GM18867 (cell line): Measurements from ENCODE around the gene MAP3K2.
"Not testable (repeated sequence)": the region's sequence is repeated elsewhere in the genome, so short reads cannot be mapped to it uniquely, and the experiment has no call there.

Source experiments
- ATAC-seq: cut with Tn5 transposase; IDR thresholded peaks from one replicate; pipeline ENCODE4 v1.9.1; 2021; ENCODE audit warnings: mild to moderate bottlenecking, moderate library complexity; ENCODE audit not compliant: unreplicated experiment

MAP3K2 gene

GRCh38 chr2:127421116-127421800, 33.5 kb upstream of the MAP3K2 start:
- ATAC-seq: no peak

DNA sequence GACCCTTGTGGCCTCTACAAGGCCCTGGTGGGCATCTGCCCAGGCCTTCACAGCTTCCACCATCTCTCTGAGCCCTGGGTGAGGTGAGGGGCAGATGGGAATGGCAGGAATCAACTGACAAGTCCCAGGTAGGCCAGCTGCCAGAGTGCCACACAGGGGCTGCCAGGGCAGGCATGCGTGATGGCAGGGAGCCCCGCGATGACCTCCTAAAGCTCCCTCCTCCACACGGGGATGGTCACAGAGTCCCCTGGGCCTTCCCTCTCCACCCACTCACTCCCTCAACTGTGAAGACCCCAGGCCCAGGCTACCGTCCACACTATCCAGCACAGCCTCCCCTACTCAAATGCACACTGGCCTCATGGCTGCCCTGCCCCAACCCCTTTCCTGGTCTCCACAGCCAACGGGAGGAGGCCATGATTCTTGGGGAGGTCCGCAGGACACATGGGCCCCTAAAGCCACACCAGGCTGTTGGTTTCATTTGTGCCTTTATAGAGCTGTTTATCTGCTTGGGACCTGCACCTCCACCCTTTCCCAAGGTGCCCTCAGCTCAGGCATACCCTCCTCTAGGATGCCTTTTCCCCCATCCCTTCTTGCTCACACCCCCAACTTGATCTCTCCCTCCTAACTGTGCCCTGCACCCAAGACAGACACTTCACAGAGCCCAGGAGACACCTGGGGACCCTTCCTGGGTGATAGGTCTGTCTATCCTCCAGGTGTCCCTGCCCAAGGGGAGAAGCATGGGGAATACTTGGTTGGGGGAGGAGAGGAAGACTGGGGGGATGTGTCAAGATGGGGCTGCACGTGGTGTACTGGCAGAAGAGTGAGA, 32.5 kb upstream of the MAP3K2 start:
- no peak for ATAC-seq

GRCh38 chr2:127419448-127420038, 31.8 kb upstream of the MAP3K2 start:
- ATAC-seq: no peak

- ATAC-seq: no peak
Observed at GRCh38 chr2:127419112-127419430, 31.3 kb upstream of the MAP3K2 start.

DNA sequence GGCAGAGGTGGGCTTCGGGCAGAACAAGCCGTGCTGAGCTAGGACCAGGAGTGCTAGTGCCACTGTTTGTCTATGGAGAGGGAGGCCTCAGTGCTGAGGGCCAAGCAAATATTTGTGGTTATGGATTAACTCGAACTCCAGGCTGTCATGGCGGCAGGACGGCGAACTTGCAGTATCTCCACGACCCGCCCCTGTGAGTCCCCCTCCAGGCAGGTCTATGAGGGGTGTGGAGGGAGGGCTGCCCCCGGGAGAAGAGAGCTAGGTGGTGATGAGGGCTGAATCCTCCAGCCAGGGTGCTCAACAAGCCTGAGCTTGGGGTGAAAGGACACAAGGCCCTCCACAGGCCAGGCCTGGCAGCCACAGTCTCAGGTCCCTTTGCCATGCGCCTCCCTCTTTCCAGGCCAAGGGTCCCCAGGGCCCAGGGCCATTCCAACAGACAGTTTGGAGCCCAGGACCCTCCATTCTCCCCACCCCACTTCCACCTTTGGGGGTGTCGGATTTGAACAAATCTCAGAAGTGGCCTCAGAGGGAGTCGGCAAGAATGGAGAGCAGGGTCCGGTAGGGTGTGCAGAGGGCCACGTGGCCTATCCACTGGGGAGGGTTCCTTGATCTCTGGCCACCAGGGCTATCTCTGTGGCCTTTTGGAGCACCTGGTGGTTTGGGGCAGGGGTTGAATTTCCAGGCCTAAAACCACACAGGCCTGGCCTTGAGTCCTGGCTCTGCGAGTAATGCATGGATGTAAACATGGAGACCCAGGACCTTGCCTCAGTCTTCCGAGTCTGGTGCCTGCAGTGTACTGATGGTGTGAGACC, 30.7 kb upstream of the MAP3K2 start, which contains the start of gene PROC:
Gene PROC, plus strand, starts transcription at position 128 of the 812 bp plus-strand sequence. CDS start 1,516 bp downstream, outside the sequence.
- no peak for ATAC-seq

GRCh38 chr2:127417406-127417805, 29.6 kb upstream of the MAP3K2 start:
- no peak for ATAC-seq

- ATAC-seq: no peak
Observed at GRCh38 chr2:127416506-127417001, 28.8 kb upstream of the MAP3K2 start.

- peak; percentile 75 for ATAC-seq
Observed at GRCh38 chr2:127415593-127416505, 28.1 kb upstream of the MAP3K2 start.

- no peak for ATAC-seq
Observed at GRCh38 chr2:127414638-127415592, 27.1 kb upstream of the MAP3K2 start.

- no peak for ATAC-seq
Observed at GRCh38 chr2:127413782-127414637, 26.2 kb upstream of the MAP3K2 start.

DNA sequence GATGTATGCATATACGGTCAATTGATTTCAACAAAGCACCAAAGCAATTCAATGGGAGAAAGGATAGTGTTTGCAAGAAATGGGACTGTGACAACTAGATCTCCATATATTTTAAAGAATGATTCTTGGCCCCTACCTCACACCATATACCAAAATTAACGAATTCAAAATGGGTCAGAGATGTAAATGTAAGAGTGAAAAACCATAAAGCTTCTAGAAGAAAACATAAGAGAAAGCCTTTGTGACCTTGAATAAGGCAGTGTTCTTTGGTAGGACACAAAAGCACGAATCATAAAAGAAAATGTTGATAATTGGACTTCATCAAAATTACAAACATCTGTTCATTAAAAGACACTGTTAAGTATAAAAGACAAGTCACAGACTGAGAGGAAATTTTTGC, 25.4 kb upstream of the MAP3K2 start:
- ATAC-seq: no peak

GRCh38 chr2:127411653-127412369, 24.0 kb upstream of the MAP3K2 start:
- ATAC-seq: no peak

GRCh38 chr2:127410871-127411652, 23.3 kb upstream of the MAP3K2 start:
- peak; percentile 48 for ATAC-seq

- not testable (repeated sequence) for ATAC-seq
Observed at GRCh38 chr2:127409716-127410115, 21.9 kb upstream of the MAP3K2 start.

DNA sequence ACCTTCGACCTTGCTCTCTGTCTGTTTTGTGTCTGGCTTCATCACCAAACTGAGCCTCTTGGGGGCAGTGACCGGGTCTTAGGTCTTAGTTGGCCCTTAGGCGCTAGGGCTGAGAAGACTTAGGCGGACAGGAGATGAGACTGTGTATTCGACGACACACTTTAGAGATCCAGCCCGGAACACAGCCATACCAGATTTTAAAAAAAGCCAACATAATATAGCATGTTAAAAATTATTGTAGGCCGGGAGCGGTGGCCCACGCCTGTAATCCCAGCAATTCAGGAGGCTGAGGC, 21.0 kb upstream of the MAP3K2 start:
- no peak for ATAC-seq

DNA sequence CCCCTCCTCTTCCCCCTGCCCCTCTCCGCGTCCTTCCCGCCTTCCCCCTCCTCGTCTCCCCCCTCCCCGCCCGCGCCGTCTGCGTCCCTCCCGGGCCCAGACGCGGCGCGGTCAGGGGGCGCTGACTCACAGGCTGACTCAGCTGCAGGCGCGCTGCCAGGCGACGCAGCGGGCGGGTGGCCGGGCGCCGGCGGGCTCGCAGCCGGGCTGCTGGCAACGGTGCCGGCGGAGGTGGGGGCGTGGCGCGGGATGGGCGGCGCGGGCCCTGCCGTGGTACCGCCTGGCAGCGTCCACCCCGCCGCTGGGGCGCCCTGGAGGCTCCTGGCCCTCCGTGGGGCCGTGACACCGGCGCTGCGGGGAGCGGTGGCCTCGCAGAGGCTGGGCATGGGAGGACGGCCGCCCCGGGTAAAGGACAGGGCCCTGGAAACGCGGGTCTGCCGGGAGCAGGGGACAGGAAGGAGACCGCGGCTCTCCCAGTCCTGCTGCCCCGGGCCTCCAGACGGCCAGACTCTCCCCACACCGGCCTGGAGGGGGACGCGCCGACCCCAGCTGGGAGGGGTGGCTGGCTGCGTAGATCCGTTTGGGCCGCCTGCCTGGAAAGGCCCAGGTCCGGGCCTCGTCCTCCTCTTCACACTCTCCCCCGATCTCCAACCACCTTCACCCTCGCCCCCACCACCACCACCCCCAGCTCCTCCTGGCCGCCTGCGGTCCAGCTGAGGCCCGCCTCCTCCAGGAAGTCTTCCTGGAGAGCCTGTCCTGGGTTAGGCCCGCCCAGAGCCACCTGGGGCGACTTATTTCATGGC, 20.4 kb upstream of the MAP3K2 start:
- ATAC-seq: peak; percentile 79
